GM23338 (cell line): ENCODE results near the gene MEN1. TPM values are rescaled to one million over a fixed set of nuclear protein-coding genes. Genes with fewer than 3 reads are reported as not detected.

Experiments used
- ATAC-seq: fragments of 200-7000 bp; cut with Tn5 transposase; 3 replicates; pipeline ENCODE4 v1.9.1; 2020
- DNase-seq: peaks from one replicate; pipeline ENCODE4 v3.0.0-alpha.2; 2015; ENCODE audit warnings: low spot score
- H2AFZ ChIP-seq: fragments of 200-600 bp; sonication (generic); 2 replicates; pipeline ENCODE4 v1.8.0; 2016; ENCODE audit warnings: antibody characterized with exemption, mild to moderate bottlenecking, moderate library complexity
- H3F3A ChIP-seq: fragments of 200-600 bp; sonication (generic); replicated peaks from 2 replicates; pipeline ENCODE4 v1.8.0; 2017; ENCODE audit warnings: antibody characterized with exemption, mixed run types, low read depth
- H3K27ac ChIP-seq: fragments of 200-600 bp; sonication (generic); 2 replicates; pipeline ENCODE4 v1.6.1; 2016; ENCODE audit warnings: low read depth
- H3K27me3 ChIP-seq: fragments of 200-600 bp; sonication (generic); 2 replicates; pipeline ENCODE4 v1.8.0; 2016; ENCODE audit warnings: mild to moderate bottlenecking, mixed run types, moderate library complexity; ENCODE audit not compliant: insufficient read depth
- H3K36me3 ChIP-seq: fragments of 200-600 bp; sonication (generic); 2 replicates; pipeline ENCODE4 v1.8.0; 2016; ENCODE audit warnings: mild to moderate bottlenecking; ENCODE audit not compliant: insufficient read depth
- H3K4me1 ChIP-seq: fragments of 200-600 bp; sonication (generic); 2 replicates; pipeline ENCODE4 v1.8.0; 2016; ENCODE audit warnings: mild to moderate bottlenecking, moderate library complexity; ENCODE audit not compliant: insufficient read depth
- H3K4me2 ChIP-seq: fragments of 200-600 bp; sonication (generic); 2 replicates; pipeline ENCODE4 v1.7.1; 2017; ENCODE audit warnings: mixed run types
- H3K4me3 ChIP-seq: fragments of 200-600 bp; sonication (generic); 2 replicates; pipeline ENCODE4 v1.6.1; 2016; ENCODE audit warnings: mixed run types
- H3K79me2 ChIP-seq: fragments of 200-600 bp; sonication (generic); replicated peaks from 2 replicates; pipeline ENCODE4 v1.8.0; 2017; ENCODE audit warnings: mild to moderate bottlenecking; ENCODE audit not compliant: insufficient read depth
- H3K9me2 ChIP-seq: fragments of 200-600 bp; sonication (generic); 2 replicates; pipeline ENCODE4 v1.8.0; 2017; ENCODE audit not compliant: insufficient read depth
- H4K20me1 ChIP-seq: fragments of 200-600 bp; sonication (generic); replicated peaks from 2 replicates; pipeline ENCODE4 v1.8.0; 2017; ENCODE audit warnings: mild to moderate bottlenecking; ENCODE audit not compliant: insufficient read depth
- H3K27ac Mint-ChIP-seq: 2 replicates; pipeline ENCODE4 v1.8.0; 2020; ENCODE audit warnings: inconsistent platforms, mild to moderate bottlenecking, moderate library complexity, mixed read lengths
- H3K27me3 Mint-ChIP-seq: 3 replicates; pipeline ENCODE4 v1.8.0; 2022; ENCODE audit warnings: low read depth, mild to moderate bottlenecking, moderate library complexity, mixed read lengths, inconsistent platforms; ENCODE audit not compliant: insufficient read depth, poor library complexity
- H3K36me3 Mint-ChIP-seq: 3 replicates; pipeline ENCODE4 v1.8.0; 2021; ENCODE audit warnings: low read depth, mild to moderate bottlenecking, inconsistent platforms, moderate library complexity, mixed read lengths
- H3K4me1 Mint-ChIP-seq: 3 replicates; pipeline ENCODE4 v1.8.0; 2020; ENCODE audit warnings: mild to moderate bottlenecking, inconsistent platforms, mixed read lengths
- H3K4me3 Mint-ChIP-seq: 3 replicates; pipeline ENCODE4 v1.8.0; 2021; ENCODE audit warnings: moderate library complexity, mild to moderate bottlenecking, inconsistent platforms, mixed read lengths
- H3K9me3 Mint-ChIP-seq: 3 replicates; pipeline ENCODE4 v1.8.0; 2020; ENCODE audit warnings: moderate library complexity, mild to moderate bottlenecking, inconsistent platforms, mixed read lengths
- ETS1 ChIP-seq: IDR thresholded peaks from 2 replicates; pipeline ENCODE4 v1.6.1; 2016; ENCODE audit warnings: antibody characterized with exemption
- EZH2 ChIP-seq: fragments of 200-600 bp; sonication (generic); IDR thresholded peaks from one replicate; pipeline ENCODE4 v1.8.0; 2017; ENCODE audit warnings: antibody characterized with exemption, mild to moderate bottlenecking, low read depth; ENCODE audit not compliant: unreplicated experiment
- EZH2phosphoT487 ChIP-seq: fragments of 200-600 bp; sonication (generic); IDR thresholded peaks from one replicate; pipeline ENCODE4 v1.8.1; 2018; ENCODE audit warnings: antibody characterized with exemption; ENCODE audit not compliant: unreplicated experiment
- JUNB ChIP-seq: IDR thresholded peaks from one replicate; pipeline ENCODE4 v1.6.1; 2016; ENCODE audit warnings: antibody characterized with exemption; ENCODE audit not compliant: unreplicated experiment
- NANOG ChIP-seq: IDR thresholded peaks from 2 replicates; pipeline ENCODE4 v1.6.1; 2016; ENCODE audit warnings: antibody characterized with exemption, borderline replicate concordance
- POLR2AphosphoS5 ChIP-seq: IDR thresholded peaks from 2 replicates; pipeline ENCODE4 v1.6.1; 2016; ENCODE audit warnings: antibody characterized with exemption, low read depth
- STAT1 ChIP-seq: IDR thresholded peaks from one replicate; pipeline ENCODE4 v1.6.1; 2016; ENCODE audit warnings: antibody characterized with exemption; ENCODE audit not compliant: unreplicated experiment
- ZNF114 ChIP-seq: fragments of 250-450 bp; sonication (Bioruptor Pico); IDR thresholded peaks from 2 replicates; pipeline ENCODE4 v1.5.0; 2020; ENCODE audit warnings: mild to moderate bottlenecking, moderate library complexity
- ZNF331 ChIP-seq: fragments of 250-450 bp; sonication (Bioruptor Pico); IDR thresholded peaks from 2 replicates; pipeline ENCODE4 v1.5.0; 2020; ENCODE audit warnings: low read depth, mild to moderate bottlenecking, moderate library complexity
- polyA plus RNA-seq: library from polyadenylated mRNA; unstranded; fragments of >200 nt; fragmentation: Nextera tagmentation; extraction: Ambion mirVana; gene quantifications from 2 replicates; pipeline ENCODE4 v1.2.1, GENCODE V29; 2016
- total RNA-seq: library from RNA; depleted of rRNA; stranded (reverse); fragments of >200 nt; shearing (Covaris generic); gene quantifications from 2 replicates; pipeline ENCODE4 v1.2.3, GENCODE V29; 2014
- TF ChIP-seq, protein P1 (sequence below), 2 experiments: fragments of 200-600 bp in 1 of 2; sonication (generic) in 1 of 2; conservative IDR thresholded peaks; 2 replicates each; pipeline versions ENCODE4 v1.5.1 to v1.6.1; 2016 to 2017; ENCODE audit warnings: antibody characterized with exemption in 2 of 2, low read depth in 2 of 2, mild to moderate bottlenecking in 2 of 2, moderate library complexity in 1 of 2

MEN1 gene
- total and polyA plus RNA-seq, 2 experiments from 2014 or later, result 31.6 to 45.2 TPM

DNA sequence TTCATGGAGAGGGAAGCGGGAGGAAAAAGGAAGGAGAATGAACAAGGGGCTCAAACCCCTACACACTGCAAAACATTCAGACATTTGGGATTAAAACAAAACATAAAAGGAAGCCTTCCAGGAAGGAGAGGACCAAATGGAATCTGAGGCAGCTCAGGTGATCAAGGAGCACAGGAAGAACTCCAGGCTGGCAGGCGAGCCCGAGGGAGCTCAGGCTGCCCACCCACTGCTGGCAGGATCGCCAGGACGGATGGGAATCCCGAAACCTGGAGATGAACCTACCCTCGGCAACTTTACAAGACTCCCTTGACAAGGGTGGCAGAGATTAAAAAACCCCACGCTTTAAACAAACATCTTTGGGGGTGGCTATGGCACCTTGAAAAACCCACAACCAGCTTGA lies 45.6 kb downstream of the MEN1 start (continued):
- TF ChIP-seq ETS1 (no peak), EZH2phosphoT487 (no peak), ZNF331 (no peak), JUNB (no peak), ZNF114 (CRISPR knock-in tag) (no peak), EZH2 (no peak)
- TF ChIP-seq, protein P1, sequence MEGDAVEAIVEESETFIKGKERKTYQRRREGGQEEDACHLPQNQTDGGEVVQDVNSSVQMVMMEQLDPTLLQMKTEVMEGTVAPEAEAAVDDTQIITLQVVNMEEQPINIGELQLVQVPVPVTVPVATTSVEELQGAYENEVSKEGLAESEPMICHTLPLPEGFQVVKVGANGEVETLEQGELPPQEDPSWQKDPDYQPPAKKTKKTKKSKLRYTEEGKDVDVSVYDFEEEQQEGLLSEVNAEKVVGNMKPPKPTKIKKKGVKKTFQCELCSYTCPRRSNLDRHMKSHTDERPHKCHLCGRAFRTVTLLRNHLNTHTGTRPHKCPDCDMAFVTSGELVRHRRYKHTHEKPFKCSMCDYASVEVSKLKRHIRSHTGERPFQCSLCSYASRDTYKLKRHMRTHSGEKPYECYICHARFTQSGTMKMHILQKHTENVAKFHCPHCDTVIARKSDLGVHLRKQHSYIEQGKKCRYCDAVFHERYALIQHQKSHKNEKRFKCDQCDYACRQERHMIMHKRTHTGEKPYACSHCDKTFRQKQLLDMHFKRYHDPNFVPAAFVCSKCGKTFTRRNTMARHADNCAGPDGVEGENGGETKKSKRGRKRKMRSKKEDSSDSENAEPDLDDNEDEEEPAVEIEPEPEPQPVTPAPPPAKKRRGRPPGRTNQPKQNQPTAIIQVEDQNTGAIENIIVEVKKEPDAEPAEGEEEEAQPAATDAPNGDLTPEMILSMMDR (conservative IDR thresholded peaks at IDR 0.05; ENCODE audit: low read depth in 2 of 2), result no peak

- peaks cover 66% of the 10 kb centered on the region for H3K36me3 Mint-ChIP-seq
- peak overlapping the region; percentile 42; the same call in 2 of the 3 replicates for H3K4me3 Mint-ChIP-seq
- Histone ChIP-seq H3K27ac (peak overlapping the region; percentile 96), H4K20me1 (peaks cover 33% of the 10 kb centered on the region), H3F3A (peaks cover 72% of the 10 kb centered on the region), H3K27me3 (no peaks in the 10 kb centered on the region), H3K79me2 (peaks cover 15% of the 10 kb centered on the region), H3K4me3 (peak overlapping the region; percentile 40), H2AFZ (no peak overlapping the region), H3K36me3 (peaks cover 30% of the 10 kb centered on the region), H3K9me2 (no peaks in the 10 kb centered on the region), H3K4me1 (peaks cover 66% of the 10 kb centered on the region), H3K4me2 (peak overlapping the region; percentile 76)
- H3K27ac Mint-ChIP-seq, result peak overlapping the region; percentile 93
- TF ChIP-seq NANOG, result no peak
- TF ChIP-seq POLR2AphosphoS5, result no peak
- TF ChIP-seq STAT1, result no peak
- no peak for TF ChIP-seq ZNF114 (CRISPR knock-in tag)
- ATAC-seq, result no peak
- no peak for DNase-seq
- H3K4me1 Mint-ChIP-seq, result peaks cover 86% of the 10 kb centered on the region
- no peaks in the 10 kb centered on the region; the same call in 1 of the 3 replicates for H3K9me3 Mint-ChIP-seq
- H3K27me3 Mint-ChIP-seq, result peaks cover 43% of the 10 kb centered on the region
Observed at GRCh38 chr11:64764040-64764611, 46.2 kb downstream of the MEN1 start.

- peak overlapping the region; percentile 93 for H3K27ac Mint-ChIP-seq
- peaks cover 47% of the 10 kb centered on the region for H3K27me3 Mint-ChIP-seq
- H3K4me3 ChIP-seq, result peak overlapping the region; percentile 40
- no peaks in the 10 kb centered on the region for H3K9me2 ChIP-seq
- H4K20me1 ChIP-seq, result peaks cover 28% of the 10 kb centered on the region
- peak overlapping the region; percentile 96 for H3K27ac ChIP-seq
- peaks cover 60% of the 10 kb centered on the region for H3K36me3 Mint-ChIP-seq
- H3F3A ChIP-seq, result peaks cover 67% of the 10 kb centered on the region
- no peak for TF ChIP-seq POLR2AphosphoS5
- TF ChIP-seq EZH2phosphoT487, result no peak
- no peak for TF ChIP-seq ZNF331
- peak overlapping the region; percentile 76 for H3K4me2 ChIP-seq
- H3K4me1 Mint-ChIP-seq, result peaks cover 91% of the 10 kb centered on the region
- peak; percentile 0 for ATAC-seq
- no peaks in the 10 kb centered on the region for H3K27me3 ChIP-seq
- H3K9me3 Mint-ChIP-seq, result no peaks in the 10 kb centered on the region; the same call in 1 of the 3 replicates
- no peak overlapping the region for H2AFZ ChIP-seq
- peaks cover 66% of the 10 kb centered on the region for H3K4me1 ChIP-seq
- DNase-seq, result peak; percentile 52
- peaks cover 25% of the 10 kb centered on the region for H3K36me3 ChIP-seq
- H3K79me2 ChIP-seq, result peaks cover 15% of the 10 kb centered on the region; the same call in 1 of the 2 replicates
- peak overlapping the region; percentile 51; the same call in 2 of the 3 replicates for H3K4me3 Mint-ChIP-seq
Observed at GRCh38 chr11:64763526-64764039, 46.8 kb downstream of the MEN1 start.
